GM13976 (cell line): ENCODE measurements around the gene LTBP3.

ENCODE experiments used
- DNase-seq: peaks from one replicate; pipeline ENCODE4 v3.0.0; 2012; ENCODE audit warnings: low spot score
- CTCF ChIP-seq: IDR thresholded peaks from 2 replicates; pipeline ENCODE4 v1.5.1; 2012; ENCODE audit warnings: borderline replicate concordance, mild to moderate bottlenecking; ENCODE audit not compliant: insufficient read depth; ENCODE audit errors: extremely low read depth, missing control alignments, control extremely low read depth
- in situ Hi-C: fragments of 300-500 bp; cut with MboI; formaldehyde crosslinking; loops from one replicate; pipeline ENCODE4 v1.12.0; 2022; ENCODE audit warnings: low sequenced_read_pairs, mixed read lengths, inconsistent platforms; ENCODE audit not compliant: unreplicated experiment

Gene LTBP3

GRCh38 chr11:65546217-65546958 is 11.8 kb downstream of the LTBP3 start:
- peak; percentile 99 for DNase-seq
- no peak for TF ChIP-seq CTCF
- in situ Hi-C loops = no loop called here

- DNase-seq = no peak
- in situ Hi-C loops = no loop called here
- no peak for TF ChIP-seq CTCF
Observed at GRCh38 chr11:65545853-65546216, 12.3 kb downstream of the LTBP3 start.

- in situ Hi-C loops = no loop called here
- TF ChIP-seq CTCF = no peak
Observed at GRCh38 chr11:65542738-65543390, 15.3 kb downstream of the LTBP3 start.

GRCh38 chr11:65541093-65541982 is 16.8 kb downstream of the LTBP3 start:
- TF ChIP-seq CTCF = no peak
- in situ Hi-C loops = no loop called here
- no peak for DNase-seq

More at GRCh38 chr11:65542738-65543390, 15.3 kb downstream of the LTBP3 start:
- no peak for DNase-seq

- TF ChIP-seq CTCF = peak; percentile 88
- in situ Hi-C loops = no loop called here
Observed at GRCh38 chr11:65540290-65541092, 17.7 kb downstream of the LTBP3 start.

GRCh38 chr11:65539744-65540289 is 18.3 kb downstream of the LTBP3 start:
- in situ Hi-C loops = no loop called here
- DNase-seq = peak; percentile 88
- no peak for TF ChIP-seq CTCF

More at GRCh38 chr11:65540290-65541092, 17.7 kb downstream of the LTBP3 start:
- peak; percentile 99 for DNase-seq
